A549 treated with Hydrocortisone at 1 μM for 4 hours (cell line): ENCODE data around the gene ZYX. TPM values are rescaled to one million over a fixed set of nuclear protein-coding genes. Genes with fewer than 3 reads are reported as not detected.

Source experiments
- total RNA-seq: library from RNA; stranded (reverse); fragments of 200-300 nt; extraction: Qiagen RNA extraction; gene quantifications from 5 replicates; pipeline ENCODE4 v1.2.3, GENCODE V29; 2022

ZYX gene, protein sequence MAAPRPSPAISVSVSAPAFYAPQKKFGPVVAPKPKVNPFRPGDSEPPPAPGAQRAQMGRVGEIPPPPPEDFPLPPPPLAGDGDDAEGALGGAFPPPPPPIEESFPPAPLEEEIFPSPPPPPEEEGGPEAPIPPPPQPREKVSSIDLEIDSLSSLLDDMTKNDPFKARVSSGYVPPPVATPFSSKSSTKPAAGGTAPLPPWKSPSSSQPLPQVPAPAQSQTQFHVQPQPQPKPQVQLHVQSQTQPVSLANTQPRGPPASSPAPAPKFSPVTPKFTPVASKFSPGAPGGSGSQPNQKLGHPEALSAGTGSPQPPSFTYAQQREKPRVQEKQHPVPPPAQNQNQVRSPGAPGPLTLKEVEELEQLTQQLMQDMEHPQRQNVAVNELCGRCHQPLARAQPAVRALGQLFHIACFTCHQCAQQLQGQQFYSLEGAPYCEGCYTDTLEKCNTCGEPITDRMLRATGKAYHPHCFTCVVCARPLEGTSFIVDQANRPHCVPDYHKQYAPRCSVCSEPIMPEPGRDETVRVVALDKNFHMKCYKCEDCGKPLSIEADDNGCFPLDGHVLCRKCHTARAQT
- 165 to 204 TPM (median 185 TPM) in 5 replicates for total RNA-seq

GRCh38 chr7:143380646-143381426 is at the start of gene ZYX:
ZYX (plus strand) TSS chr7:143381345; CDS start chr7:143381572, 227 bp downstream.

DNA sequence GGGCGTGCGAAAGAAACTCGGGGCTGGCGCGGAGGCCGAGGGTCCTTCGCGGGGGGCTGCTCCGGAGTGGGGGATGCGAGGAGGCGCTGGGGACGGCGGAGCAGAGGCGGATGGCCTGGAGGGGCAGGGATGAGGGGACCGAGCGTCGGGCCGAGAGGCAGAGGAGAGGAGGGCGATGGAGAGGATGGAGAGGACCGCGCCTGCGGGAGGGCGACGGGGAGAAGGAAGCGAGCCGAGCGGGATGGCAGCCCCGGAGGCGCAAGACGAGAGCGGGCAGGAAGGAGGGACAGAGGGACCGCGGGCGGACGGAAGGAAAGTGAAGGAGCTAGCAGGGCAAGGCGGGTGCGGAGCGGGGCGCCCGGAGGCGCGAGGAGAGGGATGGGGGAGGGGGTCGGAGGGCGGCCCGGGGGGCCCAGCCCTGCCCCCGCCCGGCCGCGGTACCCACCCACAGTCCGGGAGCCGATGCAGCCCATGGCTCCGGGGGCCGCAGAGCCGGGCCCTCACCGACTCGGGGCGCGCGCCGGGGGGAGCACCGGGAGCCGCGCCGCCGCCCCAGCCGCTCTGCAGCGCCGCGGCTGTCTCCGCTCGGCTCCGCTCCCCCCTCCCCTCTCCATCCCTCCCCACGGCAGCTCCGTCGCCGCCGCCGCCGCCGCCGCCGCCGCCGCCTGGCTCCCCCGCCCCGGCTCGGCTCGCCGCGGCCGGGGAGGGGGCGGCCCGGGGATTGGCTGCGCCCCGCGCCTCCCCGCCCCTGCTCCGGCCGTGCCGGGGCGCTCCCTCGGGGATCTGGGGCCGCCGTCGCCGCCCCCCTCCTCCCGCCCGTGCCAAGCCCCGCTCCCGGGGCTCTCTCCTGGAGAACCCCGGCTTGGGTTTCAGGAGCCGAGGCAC is 18.8 kb upstream of the ZYX start, which contains the start of gene FAM131B:
TSS of gene FAM131B (minus strand) at position 583 of the 885 bp plus-strand sequence. CDS start at position 473, 110 bp downstream.

GRCh38 chr7:143408686-143409561 is 27.8 kb downstream of the ZYX start, which contains the start of gene EPHA1:
EPHA1 (minus strand) TSS chr7:143408856; CDS start chr7:143408805, 51 bp downstream.

Other genes starting within 250 kb of the ZYX start
- 0.35 to 0.64 TPM in 2 of 5 replicates, not detected in the others for gene PIP, start 249.3 kb upstream of the ZYX start, total RNA-seq
- not detected in 5 replicates for gene TAS2R39, start 197.9 kb upstream of the ZYX start, total RNA-seq
- gene TAS2R40, start 159.3 kb upstream of the ZYX start, total RNA-seq: not detected in 5 replicates
- 104 to 122 TPM (median 116 TPM) in 5 replicates for gene GSTK1, start 117.9 kb upstream of the ZYX start, total RNA-seq
- gene TMEM139, start 96.4 kb upstream of the ZYX start, total RNA-seq: 0.53 to 1.5 TPM (median 0.68 TPM) in 5 replicates
- 17.6 to 24.3 TPM (median 19.4 TPM) in 5 replicates for gene CASP2, start 93.0 kb upstream of the ZYX start, total RNA-seq
- gene CLCN1, start 65.2 kb upstream of the ZYX start, total RNA-seq: 0.03 to 0.07 TPM (median 0.03 TPM) in 3 of 5 replicates, not detected in the others
- 0.23 to 0.50 TPM (median 0.39 TPM) in 5 replicates for gene FAM131B, start 18.6 kb upstream of the ZYX start, total RNA-seq
- gene EPHA1, start 27.5 kb downstream of the ZYX start, total RNA-seq: 0.02 to 0.21 TPM (median 0.10 TPM) in 4 of 5 replicates, not detected in the other
- not detected in 5 replicates for gene TAS2R60, start 62.1 kb downstream of the ZYX start, total RNA-seq
- gene TAS2R41, start 96.5 kb downstream of the ZYX start, total RNA-seq: not detected in 5 replicates
- gene CTAGE15, start 190.5 kb downstream of the ZYX start, total RNA-seq: not detected in 5 replicates
- 0.89 to 1.7 TPM (median 1.2 TPM) in 5 replicates for gene TCAF2, start 239.6 kb downstream of the ZYX start, total RNA-seq